H9 (cell line): ENCODE data around the gene ROR1. TPM values are rescaled to one million over a fixed set of nuclear protein-coding genes. Genes with fewer than 3 reads are reported as not detected.
A peak's percentile ranks its signal among the peaks of the same experiment; 100 is the strongest.

Source experiments
- DNase-seq: peaks from one replicate; pipeline ENCODE4 v3.0.0-alpha.2; 2017
- H2AFZ ChIP-seq: one replicate; pipeline ENCODE4 v1.6.1; 2013; ENCODE audit warnings: mild to moderate bottlenecking, low read length, control low read depth, moderate library complexity
- H2AK5ac ChIP-seq: 2 replicates; pipeline ENCODE4 v1.6.1; 2013; ENCODE audit warnings: low read length, control low read depth, mixed read lengths; ENCODE audit not compliant: insufficient read length
- H2BK120ac ChIP-seq: one replicate; pipeline ENCODE4 v1.6.1; 2013; ENCODE audit warnings: low read depth, mild to moderate bottlenecking, low read length, control low read depth, inconsistent platforms; ENCODE audit not compliant: poor library complexity, severe bottlenecking
- H2BK12ac ChIP-seq: 2 replicates; pipeline ENCODE4 v1.6.1; 2013; ENCODE audit warnings: low read length, control low read depth, mixed read lengths, low read depth; ENCODE audit not compliant: insufficient read length
- H2BK15ac ChIP-seq: 2 replicates; pipeline ENCODE4 v1.6.1; 2013; ENCODE audit warnings: low read depth, low read length, control low read depth
- H2BK20ac ChIP-seq: one replicate; pipeline ENCODE4 v1.6.1; 2013; ENCODE audit warnings: low read depth, mild to moderate bottlenecking, low read length, control low read depth, inconsistent platforms; ENCODE audit not compliant: poor library complexity, severe bottlenecking
- H2BK5ac ChIP-seq: 2 replicates; pipeline ENCODE4 v1.6.1; 2013; ENCODE audit warnings: low read length, control low read depth, mixed read lengths; ENCODE audit not compliant: insufficient read length
- H3K14ac ChIP-seq: 2 replicates; pipeline ENCODE4 v1.6.1; 2013; ENCODE audit warnings: low read length, control low read depth; ENCODE audit not compliant: insufficient read depth
- H3K18ac ChIP-seq: 2 replicates; pipeline ENCODE4 v1.6.1; 2013; ENCODE audit warnings: low read depth, mild to moderate bottlenecking, mixed read lengths, low read length, control low read depth; ENCODE audit not compliant: insufficient read length
- H3K23ac ChIP-seq: 2 replicates; pipeline ENCODE4 v1.6.1; 2013; ENCODE audit warnings: low read length, control low read depth, mixed read lengths, low read depth; ENCODE audit not compliant: insufficient read length
- H3K23me2 ChIP-seq: 2 replicates; pipeline ENCODE4 v1.6.1; 2013; ENCODE audit warnings: low read depth, mild to moderate bottlenecking, mixed read lengths, low read length, control low read depth; ENCODE audit not compliant: insufficient read length, poor library complexity, severe bottlenecking
- H3K27ac ChIP-seq: 2 replicates; pipeline ENCODE4 v1.5.1; 2013; ENCODE audit warnings: low read length, control low read depth, mixed read lengths, low read depth; ENCODE audit not compliant: insufficient read length
- H3K27me3 ChIP-seq: 2 replicates; pipeline ENCODE4 v1.6.1; 2013; ENCODE audit warnings: low read length, control low read depth, inconsistent platforms; ENCODE audit not compliant: insufficient read depth
- H3K4ac ChIP-seq: 2 replicates; pipeline ENCODE4 v1.6.1; 2013; ENCODE audit warnings: low read depth, mild to moderate bottlenecking, control low read depth, inconsistent platforms, low read length, moderate library complexity
- H3K4me1 ChIP-seq: 2 replicates; pipeline ENCODE4 v1.6.1; 2013; ENCODE audit warnings: low read length, control low read depth, inconsistent platforms; ENCODE audit not compliant: insufficient read depth
- H3K4me2 ChIP-seq: 2 replicates; pipeline ENCODE4 v1.6.1; 2013; ENCODE audit warnings: low read length, control low read depth, mixed read lengths; ENCODE audit not compliant: insufficient read length, insufficient read depth
- H3K56ac ChIP-seq: 2 replicates; pipeline ENCODE4 v1.6.1; 2013; ENCODE audit warnings: low read depth, mild to moderate bottlenecking, mixed read lengths, low read length, control low read depth; ENCODE audit not compliant: insufficient read length
- H3K79me1 ChIP-seq: 2 replicates; pipeline ENCODE4 v1.6.1; 2013; ENCODE audit warnings: low read depth, mild to moderate bottlenecking, moderate library complexity, low read length, control low read depth, inconsistent platforms; ENCODE audit not compliant: insufficient read depth, poor library complexity, severe bottlenecking
- H3K79me2 ChIP-seq: 2 replicates; pipeline ENCODE4 v1.6.1; 2013; ENCODE audit warnings: low read length, control low read depth, inconsistent platforms; ENCODE audit not compliant: insufficient read depth
- H3K9ac ChIP-seq: 2 replicates; pipeline ENCODE4 v1.6.1; 2013; ENCODE audit warnings: low read length, control low read depth, mixed read lengths; ENCODE audit not compliant: insufficient read length; ENCODE audit errors: extremely low read depth
- H3K9me3 ChIP-seq: one replicate; pipeline ENCODE4 v1.6.1; 2013; ENCODE audit warnings: low read depth, low read length, inconsistent platforms; ENCODE audit not compliant: control insufficient read depth
- H3T11ph ChIP-seq: one replicate; pipeline ENCODE4 v1.6.1; 2013; ENCODE audit warnings: mild to moderate bottlenecking, low read length, control low read depth, inconsistent platforms
- H4K20me1 ChIP-seq: one replicate; pipeline ENCODE4 v1.6.1; 2013; ENCODE audit not compliant: control insufficient read depth, insufficient read length, insufficient read depth
- H4K5ac ChIP-seq: 2 replicates; pipeline ENCODE4 v1.6.1; 2013; ENCODE audit warnings: low read depth, mild to moderate bottlenecking, mixed read lengths, low read length, control low read depth; ENCODE audit not compliant: insufficient read length
- H4K8ac ChIP-seq: replicated peaks from 2 replicates; pipeline ENCODE4 v1.6.1; 2013; ENCODE audit warnings: low read length, control low read depth, mixed read lengths, low read depth; ENCODE audit not compliant: insufficient read length
- H4K91ac ChIP-seq: 2 replicates; pipeline ENCODE4 v1.6.1; 2013; ENCODE audit warnings: low read depth, mild to moderate bottlenecking, moderate library complexity, mixed read lengths, low read length, control low read depth; ENCODE audit not compliant: insufficient read length
- H3K27ac Mint-ChIP-seq, 3 experiments: 2 replicates in 2 of 3; 3 replicates in 1 of 3; pipeline ENCODE4 v1.8.0; 2020 to 2021; ENCODE audit warnings: mixed read lengths in 3 of 3, mild to moderate bottlenecking in 1 of 3, moderate library complexity in 1 of 3
- H3K27me3 Mint-ChIP-seq: 2 replicates; pipeline ENCODE4 v1.8.0; 2021; ENCODE audit warnings: low read depth, mild to moderate bottlenecking, moderate library complexity, mixed read lengths
- H3K36me3 Mint-ChIP-seq, 3 experiments: 2 replicates in 2 of 3; 3 replicates in 1 of 3; pipeline ENCODE4 v1.8.0; 2020 to 2021; ENCODE audit warnings: low read depth in 3 of 3, mixed read lengths in 3 of 3; ENCODE audit not compliant: insufficient read depth in 1 of 3
- H3K4me1 Mint-ChIP-seq, 2 experiments: 2 replicates each; pipeline ENCODE4 v1.8.0; 2020; ENCODE audit warnings: mixed read lengths in 2 of 2
- H3K4me3 Mint-ChIP-seq, 2 experiments: 2 replicates in 1 of 2; 3 replicates in 1 of 2; pipeline ENCODE4 v1.8.0; 2020 to 2021; ENCODE audit warnings: mild to moderate bottlenecking in 2 of 2, mixed read lengths in 2 of 2, moderate library complexity in 1 of 2
- H3K9me3 Mint-ChIP-seq, 2 experiments: 2 replicates in 1 of 2; 3 replicates in 1 of 2; pipeline ENCODE4 v1.8.0; 2020; ENCODE audit warnings: mild to moderate bottlenecking in 2 of 2, mixed read lengths in 2 of 2, moderate library complexity in 1 of 2
- CTCF ChIP-seq: fragments of 200-600 bp; sonication (generic); conservative IDR thresholded peaks from 3 replicates; pipeline ENCODE4 v1.8.0; 2021; ENCODE audit warnings: antibody characterized with exemption, mild to moderate bottlenecking
- WGBS: extraction: QIAGEN DNeasy Blood & Tissue Kit; methylation state at CpG from one replicate; pipeline ENCODE4 v1.1.7; 2013; ENCODE audit warnings: missing lambda C conversion rate, low lambda C conversion rate, mixed read lengths; ENCODE audit not compliant: insufficient read length; ENCODE audit errors: extremely low coverage; 5-methylcytosine and 5-hydroxymethylcytosine counted together
- total RNA-seq: library from RNA; stranded (reverse); gene quantifications from 2 replicates; pipeline ENCODE4 v1.2.1, GENCODE V29; 2021

The ROR1 gene
- total RNA-seq, 1 experiment from 2014 or later = 75.9 TPM

- Histone ChIP-seq H3K27ac (no peak overlapping the region), H3K18ac (no peak overlapping the region), H3T11ph (no peak overlapping the region), H4K8ac (no peak overlapping the region), H3K9ac (no peak overlapping the region), H3K4ac (no peak overlapping the region), H3K14ac (no peak overlapping the region), H2AFZ (no peak overlapping the region), H3K27me3 (no peaks in the 10 kb centered on the region), H4K91ac (no peak overlapping the region), H3K79me1 (peaks cover 10% of the 10 kb centered on the region), H2BK15ac (no peak overlapping the region), H3K79me2 (peaks cover 39% of the 10 kb centered on the region), H2BK12ac (no peak overlapping the region), H2BK20ac (no peak overlapping the region), H3K4me2 (no peak overlapping the region), H3K4me1 (peaks cover 12% of the 10 kb centered on the region; the same call in 1 of the 2 replicates), H3K23me2 (no peaks in the 10 kb centered on the region), H3K56ac (no peak overlapping the region), H4K5ac (no peak overlapping the region), H2AK5ac (no peak overlapping the region), H3K23ac (no peak overlapping the region), H2BK120ac (no peak overlapping the region), H3K9me3 (no peaks in the 10 kb centered on the region), H4K20me1 (no peaks in the 10 kb centered on the region), H2BK5ac (no peak overlapping the region)
- no peak for DNase-seq
- WGBS = no CpG with 5 or more reads among the region's 4 CpGs
- H3K36me3 Mint-ChIP-seq = no peaks in the 10 kb centered on the region; a peak in 1 of 7 replicates
- TF ChIP-seq CTCF = no peak
- no peak overlapping the region for H3K4me3 Mint-ChIP-seq
- H3K4me1 Mint-ChIP-seq = peaks cover 41 to 71% of the 10 kb centered on the region in 2 experiments
- no peaks in the 10 kb centered on the region; a peak in 1 of 5 replicates for H3K9me3 Mint-ChIP-seq
- 0 out of 7 replicates have a peak overlapping the region, but pooled peaks of 1 of the 3 experiments have one; percentile 56 for H3K27ac Mint-ChIP-seq
- H3K27me3 Mint-ChIP-seq = no peaks in the 10 kb centered on the region
These were observed 91.7 kb downstream of the ROR1 start for GRCh38 chr1:63865561-63865960.
